Measurements from ENCODE around the gene SERHL2.
"Not testable (repeated sequence)": the region's sequence is repeated elsewhere in the genome, so short reads cannot be mapped to it uniquely, and the experiment has no call there.

Gene SERHL2

DNA sequence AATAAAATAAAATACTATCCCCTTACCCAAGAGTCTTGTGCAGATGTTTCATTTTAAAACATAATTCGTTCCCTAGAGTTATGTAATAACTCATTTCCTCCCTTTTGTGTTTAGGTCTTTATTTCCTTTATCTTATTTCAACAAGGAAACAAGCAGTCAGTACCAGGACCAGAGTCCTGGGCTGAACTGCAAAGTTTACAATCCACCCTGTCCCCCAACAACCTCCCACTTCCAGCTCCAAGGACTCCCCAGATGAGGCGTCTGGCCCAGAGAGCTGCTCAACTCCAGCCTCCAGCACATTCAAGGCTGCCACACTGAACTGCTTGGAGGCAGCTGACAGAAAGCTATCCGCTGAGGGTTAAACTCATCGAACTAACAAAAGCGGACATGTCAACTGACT lies 56.4 kb downstream of the SERHL2 start:
- H3K4me3 ChIP-seq = no peak overlapping the region
- no peak for DNase-seq (ENCODE audit: low spot score)
- no peak for TF ChIP-seq CTCF (IDR thresholded peaks at IDR 0.05)
- H3K27ac ChIP-seq = peak overlapping the region in 1 of 2 donors; percentile 26

- no peak for DNase-seq (ENCODE audit: low spot score)
- Histone ChIP-seq H3K27ac (no peak overlapping the region), H3K4me3 (no peak overlapping the region)
- no peak for TF ChIP-seq CTCF (IDR thresholded peaks at IDR 0.05)
Observed at GRCh38 chr22:42611051-42611450, 57.3 kb downstream of the SERHL2 start.

DNA sequence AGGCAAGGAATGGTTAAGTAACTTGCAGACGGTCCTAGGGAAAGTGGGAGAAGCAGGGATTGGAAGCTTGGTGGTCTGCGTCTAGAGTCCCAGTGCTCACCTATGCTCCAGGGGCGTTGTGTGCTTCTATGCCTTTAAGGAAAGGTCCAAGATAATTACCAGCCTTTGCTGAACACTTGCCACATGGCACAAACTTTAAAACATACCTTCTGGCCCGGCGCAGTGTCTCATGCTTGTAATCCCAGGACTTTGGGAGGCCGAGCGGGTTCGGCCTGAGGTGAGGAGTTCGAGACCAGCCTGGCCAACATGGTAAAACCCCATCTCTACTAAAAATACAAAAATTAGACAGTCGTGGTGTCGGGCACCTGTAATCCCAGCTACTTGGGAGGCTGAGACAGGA lies 58.6 kb downstream of the SERHL2 start:
- no peak overlapping the region for H3K27ac ChIP-seq
- no peak for DNase-seq (ENCODE audit: low spot score)
- peak overlapping the region; percentile 3 for H3K4me3 ChIP-seq
- TF ChIP-seq CTCF (IDR thresholded peaks at IDR 0.05) = no peak

DNA sequence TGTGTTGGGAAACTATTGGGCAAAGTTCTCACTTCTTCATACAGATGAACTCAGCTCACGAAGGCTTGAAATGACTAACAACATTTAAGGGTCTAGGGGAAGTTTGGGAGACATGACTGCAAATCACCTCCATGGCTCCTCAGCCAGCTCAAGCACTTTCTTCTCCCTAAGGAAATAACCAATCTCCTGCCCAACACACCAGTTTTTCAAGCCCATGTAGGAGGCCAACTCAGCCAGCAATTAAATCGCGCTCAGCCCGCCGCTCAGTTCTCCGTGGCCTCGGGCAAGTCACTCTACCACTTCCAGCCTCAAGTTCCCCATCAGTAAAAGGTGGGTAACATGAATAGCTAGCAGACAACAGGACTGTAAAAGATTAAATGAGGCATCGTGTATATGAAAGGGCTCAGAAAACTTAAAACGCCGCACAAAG lies 60.1 kb downstream of the SERHL2 start:
- TF ChIP-seq CTCF (IDR thresholded peaks at IDR 0.05) = no peak

DNA sequence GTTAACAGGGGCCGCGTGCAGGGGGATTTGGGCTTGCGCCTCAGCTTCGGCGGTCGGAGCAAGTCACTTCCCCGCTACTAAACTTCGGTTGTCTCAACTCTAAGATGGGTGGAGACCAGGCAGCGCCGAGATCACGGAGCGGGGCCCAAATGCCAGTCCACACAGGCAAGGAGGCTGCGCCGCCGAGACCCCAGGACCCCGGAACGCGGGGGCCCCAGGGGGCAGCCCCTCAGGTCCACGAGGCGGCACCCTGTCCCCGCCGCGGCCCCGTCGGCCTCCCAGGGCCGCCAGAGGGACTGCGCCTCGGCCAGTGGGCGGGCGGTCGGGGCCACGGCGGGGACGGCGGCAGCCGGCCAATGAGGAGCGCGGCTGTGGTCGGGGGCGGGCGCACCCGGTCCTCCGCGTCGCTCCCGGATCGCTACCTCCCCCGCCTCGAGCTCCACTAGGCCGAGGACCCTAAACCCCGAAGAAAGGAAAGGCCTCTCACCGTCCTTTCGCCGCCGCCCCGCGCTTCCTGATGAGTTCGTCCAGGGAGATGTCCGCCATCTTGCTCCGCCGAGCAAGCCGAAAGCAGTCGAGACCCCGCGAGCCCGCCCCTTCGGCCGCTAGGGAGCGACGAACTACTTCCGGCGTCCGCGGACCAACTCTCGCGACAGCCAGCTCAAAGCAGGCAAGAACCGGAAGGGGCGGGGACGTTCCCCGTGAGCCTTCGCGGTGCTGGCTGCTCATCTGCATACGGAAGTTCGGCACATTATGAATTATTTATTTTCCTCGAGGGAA lies 60.7 kb downstream of the SERHL2 start, which contains the start of gene POLDIP3:
POLDIP3 (minus strand) TSS at position 572 of the 780 bp plus-strand sequence; CDS start at position 546, 26 bp downstream.
- peak within 1 kb of the TSS; percentile 83 for H3K4me3 ChIP-seq
- peak within 1 kb of the TSS; percentile 94 to 99 for H3K27ac ChIP-seq
- peak; percentile 12 for TF ChIP-seq CTCF (IDR thresholded peaks at IDR 0.05)
- DNase-seq (ENCODE audit: low spot score) = peak; percentile 100

More for the DNA sequence above, 60.1 kb downstream of the SERHL2 start:
- DNase-seq (ENCODE audit: low spot score) = no peak
- peak overlapping the region; percentile 83 for H3K4me3 ChIP-seq
- peak overlapping the region; percentile 94 to 99 for H3K27ac ChIP-seq

GRCh38 chr22:42615092-42615859 lies 61.5 kb downstream of the SERHL2 start:
- peak overlapping the region; percentile 94 to 99 for H3K27ac ChIP-seq
- H3K4me3 ChIP-seq = peak overlapping the region; percentile 83
- peak; percentile 93 for DNase-seq (ENCODE audit: low spot score)
- no peak for TF ChIP-seq CTCF (IDR thresholded peaks at IDR 0.05)

DNA sequence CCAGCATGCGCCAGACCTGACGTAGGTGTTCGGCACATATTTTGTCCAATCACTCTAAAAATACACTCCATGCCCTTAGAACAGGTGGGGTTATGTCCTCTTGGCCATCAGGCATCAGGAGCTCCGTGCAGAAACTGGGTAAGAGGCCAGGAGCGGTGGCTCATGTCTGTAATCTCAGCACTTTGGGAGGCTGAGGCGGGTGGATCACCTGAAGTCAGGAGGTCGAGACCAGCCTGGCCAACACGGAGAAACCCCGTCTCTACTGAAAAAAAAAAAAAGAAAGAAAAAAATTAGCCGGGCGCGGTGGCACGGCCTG lies 62.1 kb downstream of the SERHL2 start:
- peak overlapping the region; percentile 94 to 99 for H3K27ac ChIP-seq
- not testable (repeated sequence) for DNase-seq (ENCODE audit: low spot score)
- H3K4me3 ChIP-seq = peak overlapping the region; percentile 83
